AG04449 (cell line): ENCODE data around the gene SLC5A11.

ENCODE experiments used
- CTCF ChIA-PET: fragments of 350-600 bp; formaldehyde crosslinking; extraction: SDS; loops from one replicate; lab custom pipeline; 2021; ENCODE audit warnings: antibody characterized with exemption; lab: Yijun Ruan, JAX
- POLR2A ChIA-PET: fragments of 400-600, 350-600 bp; formaldehyde crosslinking; extraction: SDS; loops from one replicate; lab custom pipeline; 2020; ENCODE audit warnings: antibody characterized with exemption, inconsistent platforms; lab: Yijun Ruan, JAX
- DNase-seq: peaks from one replicate; pipeline ENCODE4 v3.0.0-alpha.2; 2010; ENCODE audit warnings: low read depth, low spot score
- H3K4me3 ChIP-seq: 2 replicates; pipeline ENCODE4 v1.5.1; 2011; ENCODE audit warnings: low read depth, mild to moderate bottlenecking, control low read depth, low read length
- TF ChIP-seq, protein P1 (sequence below): IDR thresholded peaks from one replicate; pipeline ENCODE4 v1.5.1; 2011; ENCODE audit warnings: mild to moderate bottlenecking, moderate library complexity, low read length, control low read depth, inconsistent platforms; ENCODE audit not compliant: insufficient read depth; ENCODE audit errors: missing control alignments

The SLC5A11 gene

GRCh38 chr16:24917236-24917635, 71.5 kb downstream of the SLC5A11 start:
- TF ChIP-seq, protein P1, sequence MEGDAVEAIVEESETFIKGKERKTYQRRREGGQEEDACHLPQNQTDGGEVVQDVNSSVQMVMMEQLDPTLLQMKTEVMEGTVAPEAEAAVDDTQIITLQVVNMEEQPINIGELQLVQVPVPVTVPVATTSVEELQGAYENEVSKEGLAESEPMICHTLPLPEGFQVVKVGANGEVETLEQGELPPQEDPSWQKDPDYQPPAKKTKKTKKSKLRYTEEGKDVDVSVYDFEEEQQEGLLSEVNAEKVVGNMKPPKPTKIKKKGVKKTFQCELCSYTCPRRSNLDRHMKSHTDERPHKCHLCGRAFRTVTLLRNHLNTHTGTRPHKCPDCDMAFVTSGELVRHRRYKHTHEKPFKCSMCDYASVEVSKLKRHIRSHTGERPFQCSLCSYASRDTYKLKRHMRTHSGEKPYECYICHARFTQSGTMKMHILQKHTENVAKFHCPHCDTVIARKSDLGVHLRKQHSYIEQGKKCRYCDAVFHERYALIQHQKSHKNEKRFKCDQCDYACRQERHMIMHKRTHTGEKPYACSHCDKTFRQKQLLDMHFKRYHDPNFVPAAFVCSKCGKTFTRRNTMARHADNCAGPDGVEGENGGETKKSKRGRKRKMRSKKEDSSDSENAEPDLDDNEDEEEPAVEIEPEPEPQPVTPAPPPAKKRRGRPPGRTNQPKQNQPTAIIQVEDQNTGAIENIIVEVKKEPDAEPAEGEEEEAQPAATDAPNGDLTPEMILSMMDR, result no peak
- ChIA-PET CTCF (interaction anchor here (1.0 to 1.5 kb wide), 2 partner anchors 10 to 11 kb away, joined by 3 to 4 read pairs; no protein-coding TSS in a partner anchor), POLR2A (no interaction called here)
- H3K4me3 ChIP-seq, result no peak overlapping the region
- no peak for DNase-seq

- DNase-seq, result no peak
- POLR2A ChIA-PET, result no interaction called here
- TF ChIP-seq, protein P1, result no peak
- CTCF ChIA-PET, result interaction anchor here (1.0 to 1.5 kb wide), 2 partner anchors 10 to 12 kb away, joined by 3 to 4 read pairs; no protein-coding TSS in a partner anchor
- no peak overlapping the region for H3K4me3 ChIP-seq
Observed at GRCh38 chr16:24917891-24918290, 72.1 kb downstream of the SLC5A11 start.

GRCh38 chr16:24918641-24919040, 72.9 kb downstream of the SLC5A11 start:
- no peak for DNase-seq
- H3K4me3 ChIP-seq, result no peak overlapping the region
- ChIA-PET CTCF (interaction anchor here (1.5 kb wide), 1 partner anchor 11 kb away, joined by 4 read pairs; no protein-coding TSS in a partner anchor), POLR2A (no interaction called here)
- TF ChIP-seq, protein P1, result no peak

- DNase-seq, result no peak
- ChIA-PET POLR2A (interaction anchor here (0.5 kb wide), 1 partner anchor 219 kb away, joined by 3 read pairs; no protein-coding TSS in a partner anchor), CTCF (no interaction called here)
- TF ChIP-seq, protein P1, result no peak
- no peak overlapping the region for H3K4me3 ChIP-seq
Observed at GRCh38 chr16:24919536-24919935, 73.8 kb downstream of the SLC5A11 start.

GRCh38 chr16:24920568-24920967, 74.8 kb downstream of the SLC5A11 start:
- POLR2A ChIA-PET, result no interaction called here
- CTCF ChIA-PET, result no interaction called here
- TF ChIP-seq, protein P1, result no peak
- DNase-seq, result no peak
- H3K4me3 ChIP-seq, result no peak overlapping the region

- CTCF ChIA-PET, result interaction anchor here (1.6 kb wide), 1 partner anchor 15 kb away, joined by 4 read pairs; no protein-coding TSS in a partner anchor
- no peak for DNase-seq
- TF ChIP-seq, protein P1, result no peak
- H3K4me3 ChIP-seq, result no peak overlapping the region
- POLR2A ChIA-PET, result no interaction called here
Observed at GRCh38 chr16:24921229-24921628, 75.5 kb downstream of the SLC5A11 start.
